Endothelial cell of umbilical vein (primary cell): Measurements from ENCODE around the gene PLXNC1. TPM values are rescaled to one million over a fixed set of nuclear protein-coding genes. Genes with fewer than 3 reads are reported as not detected.

Source experiments
- BruUV-seq: library from RNA; stranded (reverse); fragments of 400-500 nt; replicated peaks from 2 replicates; lab custom pipeline; 2021; lab: Mats Ljungman, UMichigan
- CTCF ChIA-PET: fragments of 300-600, 350-600 bp; sonication (Branson Sonifier 250); formaldehyde crosslinking; loops from one replicate; lab custom pipeline; 2021; ENCODE audit warnings: antibody characterized with exemption, inconsistent platforms; lab: Charles Lee
- POLR2A ChIA-PET: fragments of 300-600, 350-600 bp; sonication (Branson Sonifier 250); formaldehyde crosslinking; loops from one replicate; lab custom pipeline; 2021; ENCODE audit warnings: antibody characterized with exemption, inconsistent platforms; lab: Charles Lee
- DNase-seq: peaks from one replicate; pipeline ENCODE4 v3.0.0-alpha.2; 2011; ENCODE audit warnings: low read depth, low spot score
- FAIRE-seq: peaks from 2 replicates; lab custom pipeline; 2011; peaks lifted over from hg19 to GRCh38; lab: Jason Lieb, UNC
- H2AFZ ChIP-seq: 2 replicates; pipeline ENCODE4 v1.6.0; 2012; ENCODE audit warnings: low read depth, low read length, control low read depth, inconsistent platforms
- H3K27ac ChIP-seq: 2 replicates; pipeline ENCODE4 v1.5.1; 2011; ENCODE audit warnings: low read depth, mild to moderate bottlenecking, control low read depth, low read length, moderate library complexity; ENCODE audit not compliant: insufficient read depth
- H3K27me3 ChIP-seq, 2 experiments: 2 replicates each; pipeline versions ENCODE4 v1.6.0 to v1.6.1; 2011; ENCODE audit warnings: low read length in 2 of 2, mixed read lengths in 1 of 2; ENCODE audit not compliant: control insufficient read depth in 2 of 2, insufficient read depth in 2 of 2
- H3K36me3 ChIP-seq, 2 experiments: 2 replicates in 1 of 2; 3 replicates in 1 of 2; pipeline ENCODE4 v1.5.1; 2011; ENCODE audit warnings: low read length in 2 of 2, mild to moderate bottlenecking in 1 of 2, moderate library complexity in 1 of 2; ENCODE audit not compliant: control insufficient read depth in 2 of 2, insufficient read depth in 2 of 2; ENCODE audit errors: extremely low read depth in 1 of 2
- H3K4me1 ChIP-seq: 3 replicates; pipeline ENCODE4 v1.5.1; 2011; ENCODE audit warnings: mild to moderate bottlenecking, low read length; ENCODE audit not compliant: control insufficient read depth, insufficient read depth; ENCODE audit errors: extremely low read depth
- H3K4me2 ChIP-seq: 2 replicates; pipeline ENCODE4 v1.6.1; 2011; ENCODE audit warnings: low read length, control low read depth, mixed read lengths; ENCODE audit not compliant: insufficient read depth
- H3K4me3 ChIP-seq, 3 experiments: fragments of 200-600 bp in 1 of 3; sonication (generic), shearing (Covaris generic) in 1 of 3; replicated peaks in 1 of 3; 2 replicates each; pipeline ENCODE4 v1.5.1; 2011 to 2016; ENCODE audit warnings: control low read depth in 3 of 3, low read length in 3 of 3, mild to moderate bottlenecking in 2 of 3, inconsistent platforms in 1 of 3, low read depth in 1 of 3, moderate library complexity in 1 of 3; ENCODE audit not compliant: insufficient read depth in 1 of 3
- H3K79me2 ChIP-seq: 2 replicates; pipeline ENCODE4 v1.6.0; 2012; ENCODE audit warnings: low read length, inconsistent platforms; ENCODE audit not compliant: control insufficient read depth, insufficient read depth
- H3K9ac ChIP-seq: replicated peaks from 2 replicates; pipeline ENCODE3; 2011; ENCODE audit warnings: low read length, control low read depth; ENCODE audit not compliant: insufficient read depth; ENCODE audit errors: extremely low read depth
- H3K9me1 ChIP-seq: replicated peaks from 3 replicates; pipeline ENCODE4 v1.6.0; 2011; ENCODE audit warnings: mild to moderate bottlenecking, low read length; ENCODE audit not compliant: control insufficient read depth, insufficient read depth; ENCODE audit errors: extremely low read depth
- H3K9me3 ChIP-seq: replicated peaks from 2 replicates; pipeline ENCODE4 v1.5.1; 2012; ENCODE audit warnings: low read length, inconsistent platforms; ENCODE audit not compliant: control insufficient read depth, insufficient read depth
- H4K20me1 ChIP-seq: replicated peaks from 2 replicates; pipeline ENCODE3; 2011; ENCODE audit warnings: mild to moderate bottlenecking, low read length; ENCODE audit not compliant: control insufficient read depth, insufficient read depth; ENCODE audit errors: extremely low read depth
- CTCF ChIP-seq, 2 donors: IDR thresholded peaks; 1 replicate in 1 of 2; 2 replicates in 1 of 2; pipeline ENCODE4 v1.5.1; 2011; ENCODE audit warnings: low read length in 2 of 2, mild to moderate bottlenecking in 2 of 2, moderate library complexity in 2 of 2, control low read depth in 1 of 2, inconsistent platforms in 1 of 2, low read depth in 1 of 2; ENCODE audit not compliant: insufficient read depth in 1 of 2; ENCODE audit errors: extremely low read depth in 1 of 2
- EZH2 ChIP-seq: IDR thresholded peaks from 2 replicates; pipeline ENCODE4 v1.6.1; 2012; ENCODE audit warnings: borderline replicate concordance, low read depth, mild to moderate bottlenecking, moderate library complexity, low read length, inconsistent platforms; ENCODE audit not compliant: severe bottlenecking
- FOS ChIP-seq: IDR thresholded peaks from 2 replicates; pipeline ENCODE4 v1.6.1; 2011; ENCODE audit warnings: mild to moderate bottlenecking, low read length, moderate library complexity, borderline replicate concordance; ENCODE audit not compliant: insufficient read depth
- GATA2 ChIP-seq: IDR thresholded peaks from 2 replicates; pipeline ENCODE4 v1.7.0; 2011; ENCODE audit warnings: low read depth, mild to moderate bottlenecking, moderate library complexity, mixed read lengths, low read length; ENCODE audit not compliant: insufficient read length, insufficient read depth
- JUN ChIP-seq: IDR thresholded peaks from 2 replicates; pipeline ENCODE4 v1.6.1; 2011; ENCODE audit warnings: borderline replicate concordance, low read depth; ENCODE audit not compliant: insufficient read length, insufficient read depth
- MAX ChIP-seq: IDR thresholded peaks from 2 replicates; pipeline ENCODE4 v1.6.1; 2011; ENCODE audit not compliant: insufficient read depth, insufficient read length
- MYC ChIP-seq: IDR thresholded peaks from one replicate; pipeline ENCODE4 v1.6.1; 2011; ENCODE audit warnings: mild to moderate bottlenecking, low read depth, low read length
- POLR2A ChIP-seq: IDR thresholded peaks from 2 replicates; pipeline ENCODE4 v1.6.1; 2012; ENCODE audit warnings: low read depth, mild to moderate bottlenecking, control low read depth, low read length
- POLR2AphosphoS5 ChIP-seq: IDR thresholded peaks from 2 replicates; pipeline ENCODE4 v1.6.1; 2012; ENCODE audit warnings: low read depth, mild to moderate bottlenecking, control low read depth, low read length, moderate library complexity; ENCODE audit not compliant: insufficient read depth
- dilution Hi-C: fragments of 300-500 bp; cut with MboI; formaldehyde crosslinking; loops from one replicate; pipeline ENCODE4 v1.15.0; 2019; ENCODE audit warnings: low sequenced_read_pairs; ENCODE audit not compliant: extremely low pct_ligation_motif_present
- intact Hi-C: fragments of 100-400 bp; cut with micrococcal nuclease; formaldehyde crosslinking; loops from one replicate; pipeline ENCODE4 v1.10.0; 2022
- polyA plus RNA-seq, 4 experiments: library from polyadenylated mRNA; depleted of rRNA in 3 of 4; stranded (reverse) in 3 of 4; unstranded in 1 of 4; fragments of >200 nt; gene quantifications; 2 replicates each; pipeline versions ENCODE4 v1.2.1 to v1.2.3, GENCODE V29; 2011 to 2012; ENCODE audit warnings: missing spikeins in 1 of 4
- total RNA-seq: library from RNA; stranded (reverse); gene quantifications from 2 replicates; pipeline ENCODE4 v1.2.3, GENCODE V29; 2021

Gene PLXNC1
- total and polyA plus RNA-seq, 2 donors (not counting 3 experiments of a cell fraction or from before 2014, with no cell fraction given): 0.04 TPM; not detected in 1

GRCh38 chr12:94254270-94254669 lies 105.9 kb downstream of the PLXNC1 start:
- Histone ChIP-seq H4K20me1 (no peaks in the 10 kb centered on the region), H3K4me1 (no peaks in the 10 kb centered on the region)
- CTCF ChIA-PET: no interaction called here

More at GRCh38 chr12:94254270-94254669, 105.9 kb downstream of the PLXNC1 start:
- FAIRE-seq (no peak), DNase-seq (no peak)
- Histone ChIP-seq H3K27me3 (no peaks in the 10 kb centered on the region), H3K27ac (no peak overlapping the region), H3K9ac (no peak overlapping the region), H3K9me1 (no peaks in the 10 kb centered on the region), H3K79me2 (no peaks in the 10 kb centered on the region), H3K4me2 (no peak overlapping the region), H2AFZ (no peak overlapping the region), H3K4me3 (no peak overlapping the region), H3K36me3 (no peaks in the 10 kb centered on the region), H3K9me3 (no peaks in the 10 kb centered on the region)
- POLR2A ChIA-PET: no interaction called here
- dilution Hi-C loops (no loop called here), intact Hi-C loops (no loop called here)
- TF ChIP-seq POLR2A: no peak
- no peak for TF ChIP-seq POLR2AphosphoS5
- no peak for TF ChIP-seq EZH2
- no peak for TF ChIP-seq MAX
- no peak for TF ChIP-seq CTCF (IDR thresholded peaks at IDR 0.05; ENCODE audit: extremely low read depth in 1 of 2, insufficient read depth in 1 of 2, low read depth in 1 of 2, low read length in 2 of 2)
- no peak for TF ChIP-seq JUN
- TF ChIP-seq FOS: no peak
- no peak for TF ChIP-seq MYC
- TF ChIP-seq GATA2: no peak
- no TSS peak for BruUV-seq
